ENCODE results near the gene CDK13.

CDK13 gene

DNA sequence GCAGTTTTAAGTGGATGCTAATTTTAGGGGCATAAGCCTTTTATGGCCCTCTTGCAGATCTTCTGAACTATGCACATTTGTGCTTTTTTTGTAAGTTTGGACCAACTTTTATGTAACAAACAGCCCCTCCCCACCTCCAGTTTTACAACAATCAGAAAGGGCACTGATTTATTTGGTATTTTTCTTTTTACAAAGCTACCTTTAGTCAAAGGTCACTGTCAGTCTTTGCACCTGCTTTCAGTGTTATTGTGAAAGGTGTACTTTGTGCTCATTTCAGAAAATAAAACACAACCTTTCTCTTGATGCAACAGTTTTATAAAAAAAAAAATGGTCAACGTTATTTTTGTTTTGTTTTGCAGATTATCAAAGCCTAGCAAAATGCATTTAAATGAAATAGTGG lies 145.2 kb downstream of the CDK13 start:
- Histone ChIP-seq H3K27ac (replicated peaks) (no peak overlapping the region), H3K27me3 (ENCODE audit: insufficient read depth, poor library complexity, severe bottlenecking) (no peaks in the 10 kb centered on the region), H3K4me3 (replicated peaks; ENCODE audit: insufficient read depth, low read length) (no peak overlapping the region)
- no peak for DNase-seq (ENCODE audit: low read depth in 1 of 2, low spot score in 1 of 2)
- TF ChIP-seq GABPA (IDR thresholded peaks at IDR 0.05; ENCODE audit: low read depth) = no peak
- no peak for TF ChIP-seq POLR2AphosphoS5 (IDR thresholded peaks at IDR 0.05; ENCODE audit: low read depth)
- TF ChIP-seq SPI1 (IDR thresholded peaks at IDR 0.05; ENCODE audit: borderline replicate concordance, low read depth) = no peak
- TF ChIP-seq, protein P1, sequence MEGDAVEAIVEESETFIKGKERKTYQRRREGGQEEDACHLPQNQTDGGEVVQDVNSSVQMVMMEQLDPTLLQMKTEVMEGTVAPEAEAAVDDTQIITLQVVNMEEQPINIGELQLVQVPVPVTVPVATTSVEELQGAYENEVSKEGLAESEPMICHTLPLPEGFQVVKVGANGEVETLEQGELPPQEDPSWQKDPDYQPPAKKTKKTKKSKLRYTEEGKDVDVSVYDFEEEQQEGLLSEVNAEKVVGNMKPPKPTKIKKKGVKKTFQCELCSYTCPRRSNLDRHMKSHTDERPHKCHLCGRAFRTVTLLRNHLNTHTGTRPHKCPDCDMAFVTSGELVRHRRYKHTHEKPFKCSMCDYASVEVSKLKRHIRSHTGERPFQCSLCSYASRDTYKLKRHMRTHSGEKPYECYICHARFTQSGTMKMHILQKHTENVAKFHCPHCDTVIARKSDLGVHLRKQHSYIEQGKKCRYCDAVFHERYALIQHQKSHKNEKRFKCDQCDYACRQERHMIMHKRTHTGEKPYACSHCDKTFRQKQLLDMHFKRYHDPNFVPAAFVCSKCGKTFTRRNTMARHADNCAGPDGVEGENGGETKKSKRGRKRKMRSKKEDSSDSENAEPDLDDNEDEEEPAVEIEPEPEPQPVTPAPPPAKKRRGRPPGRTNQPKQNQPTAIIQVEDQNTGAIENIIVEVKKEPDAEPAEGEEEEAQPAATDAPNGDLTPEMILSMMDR (IDR thresholded peaks at IDR 0.05; ENCODE audit: insufficient read depth, low read length) = no peak
- TF ChIP-seq, protein P2, sequence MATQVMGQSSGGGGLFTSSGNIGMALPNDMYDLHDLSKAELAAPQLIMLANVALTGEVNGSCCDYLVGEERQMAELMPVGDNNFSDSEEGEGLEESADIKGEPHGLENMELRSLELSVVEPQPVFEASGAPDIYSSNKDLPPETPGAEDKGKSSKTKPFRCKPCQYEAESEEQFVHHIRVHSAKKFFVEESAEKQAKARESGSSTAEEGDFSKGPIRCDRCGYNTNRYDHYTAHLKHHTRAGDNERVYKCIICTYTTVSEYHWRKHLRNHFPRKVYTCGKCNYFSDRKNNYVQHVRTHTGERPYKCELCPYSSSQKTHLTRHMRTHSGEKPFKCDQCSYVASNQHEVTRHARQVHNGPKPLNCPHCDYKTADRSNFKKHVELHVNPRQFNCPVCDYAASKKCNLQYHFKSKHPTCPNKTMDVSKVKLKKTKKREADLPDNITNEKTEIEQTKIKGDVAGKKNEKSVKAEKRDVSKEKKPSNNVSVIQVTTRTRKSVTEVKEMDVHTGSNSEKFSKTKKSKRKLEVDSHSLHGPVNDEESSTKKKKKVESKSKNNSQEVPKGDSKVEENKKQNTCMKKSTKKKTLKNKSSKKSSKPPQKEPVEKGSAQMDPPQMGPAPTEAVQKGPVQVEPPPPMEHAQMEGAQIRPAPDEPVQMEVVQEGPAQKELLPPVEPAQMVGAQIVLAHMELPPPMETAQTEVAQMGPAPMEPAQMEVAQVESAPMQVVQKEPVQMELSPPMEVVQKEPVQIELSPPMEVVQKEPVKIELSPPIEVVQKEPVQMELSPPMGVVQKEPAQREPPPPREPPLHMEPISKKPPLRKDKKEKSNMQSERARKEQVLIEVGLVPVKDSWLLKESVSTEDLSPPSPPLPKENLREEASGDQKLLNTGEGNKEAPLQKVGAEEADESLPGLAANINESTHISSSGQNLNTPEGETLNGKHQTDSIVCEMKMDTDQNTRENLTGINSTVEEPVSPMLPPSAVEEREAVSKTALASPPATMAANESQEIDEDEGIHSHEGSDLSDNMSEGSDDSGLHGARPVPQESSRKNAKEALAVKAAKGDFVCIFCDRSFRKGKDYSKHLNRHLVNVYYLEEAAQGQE (IDR thresholded peaks at IDR 0.05; ENCODE audit: insufficient replicate concordance, low read depth) = no peak

DNA sequence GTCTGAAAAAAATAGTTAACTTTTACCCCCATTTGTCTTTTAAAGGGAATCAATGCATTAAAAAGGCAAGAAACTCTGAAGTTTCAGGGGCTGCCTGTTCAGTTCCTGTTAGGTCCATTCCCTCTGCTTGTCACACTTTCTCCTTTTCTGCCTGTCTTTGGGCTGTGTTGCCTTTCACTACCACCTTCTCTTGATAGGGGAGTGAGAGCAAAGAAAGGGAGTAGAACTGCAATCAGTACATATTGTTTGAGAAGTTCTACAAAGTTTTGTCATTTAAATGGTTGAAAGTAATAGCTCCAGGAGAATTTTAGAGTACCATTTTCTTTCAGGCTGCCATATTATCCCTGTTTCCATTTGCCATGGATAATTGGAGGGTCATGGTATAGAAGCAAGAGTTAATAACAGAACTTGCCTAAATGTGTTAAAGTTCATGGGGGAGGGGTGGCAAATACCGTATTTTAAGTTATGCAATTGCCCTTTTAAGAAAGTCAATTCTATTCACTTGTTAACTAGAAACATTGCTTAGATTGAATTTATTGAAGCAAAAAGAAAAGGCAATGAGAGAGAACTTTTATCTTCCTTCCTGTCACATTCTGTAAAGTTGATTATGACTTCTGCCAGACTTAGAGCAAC lies 145.8 kb downstream of the CDK13 start:
- Histone ChIP-seq H3K27ac (replicated peaks) (no peak overlapping the region), H3K4me3 (replicated peaks; ENCODE audit: insufficient read depth, low read length) (no peak overlapping the region), H3K27me3 (ENCODE audit: insufficient read depth, poor library complexity, severe bottlenecking) (no peaks in the 10 kb centered on the region)
- DNase-seq (ENCODE audit: low read depth in 1 of 2, low spot score in 1 of 2) = no peak
- TF ChIP-seq, protein P1 (IDR thresholded peaks at IDR 0.05; ENCODE audit: insufficient read depth, low read length) = no peak

DNA sequence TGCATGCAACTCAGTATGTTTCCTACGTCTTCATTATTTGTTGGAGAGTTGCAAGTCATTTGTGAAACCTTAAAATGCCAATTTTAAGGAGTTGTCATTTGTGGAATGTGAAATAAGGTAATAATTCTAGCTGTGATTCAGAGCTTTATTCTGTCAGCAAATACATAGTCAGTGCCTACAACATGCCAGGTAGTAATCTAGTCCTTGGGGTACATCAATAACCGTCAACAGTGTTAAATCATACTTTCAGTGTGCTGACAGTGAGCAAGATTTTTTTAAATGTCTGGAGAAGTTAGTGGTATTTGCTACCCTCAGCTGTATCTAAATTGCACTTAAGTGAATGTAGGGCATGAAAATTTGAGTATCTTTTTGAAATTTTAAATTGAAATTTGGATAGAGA lies 147.7 kb downstream of the CDK13 start:
- DNase-seq (ENCODE audit: low read depth in 1 of 2, low spot score in 1 of 2) = no peak
- Histone ChIP-seq H3K27ac (replicated peaks) (no peak overlapping the region), H3K4me3 (replicated peaks; ENCODE audit: insufficient read depth, low read length) (no peak overlapping the region), H3K27me3 (ENCODE audit: insufficient read depth, poor library complexity, severe bottlenecking) (no peaks in the 10 kb centered on the region)
- no peak for TF ChIP-seq GABPA (IDR thresholded peaks at IDR 0.05; ENCODE audit: low read depth)
- TF ChIP-seq, protein P2 (IDR thresholded peaks at IDR 0.05; ENCODE audit: insufficient replicate concordance, low read depth) = no peak
- TF ChIP-seq SPI1 (IDR thresholded peaks at IDR 0.05; ENCODE audit: borderline replicate concordance, low read depth) = no peak
- TF ChIP-seq, protein P1 (IDR thresholded peaks at IDR 0.05; ENCODE audit: insufficient read depth, low read length) = no peak
- TF ChIP-seq POLR2AphosphoS5 (IDR thresholded peaks at IDR 0.05; ENCODE audit: low read depth) = no peak

DNA sequence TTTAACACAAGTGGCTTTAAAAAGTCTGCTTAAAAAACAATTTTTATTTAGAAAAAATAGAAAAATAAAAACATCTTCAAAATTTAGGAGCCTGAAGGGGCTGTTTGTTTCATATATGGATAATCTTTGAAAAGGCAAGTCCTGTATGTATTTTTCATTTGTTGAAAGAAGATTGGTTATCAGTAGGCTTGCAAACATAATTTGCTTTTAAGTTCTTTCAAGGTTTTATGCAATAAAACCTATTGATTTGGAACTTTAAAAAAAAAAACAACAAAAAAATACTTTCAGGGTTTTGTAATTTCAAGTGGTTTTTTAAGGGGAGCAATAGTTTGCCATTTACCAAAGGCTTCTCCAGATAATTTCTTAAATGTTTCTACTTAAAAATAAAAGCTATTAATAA lies 148.8 kb downstream of the CDK13 start:
- Histone ChIP-seq H3K4me3 (replicated peaks; ENCODE audit: insufficient read depth, low read length) (no peak overlapping the region), H3K27me3 (ENCODE audit: insufficient read depth, poor library complexity, severe bottlenecking) (no peaks in the 10 kb centered on the region), H3K27ac (replicated peaks) (no peak overlapping the region)
- TF ChIP-seq GABPA (IDR thresholded peaks at IDR 0.05; ENCODE audit: low read depth) (no peak), SPI1 (IDR thresholded peaks at IDR 0.05; ENCODE audit: borderline replicate concordance, low read depth) (no peak), POLR2AphosphoS5 (IDR thresholded peaks at IDR 0.05; ENCODE audit: low read depth) (no peak)
- TF ChIP-seq, protein P2 (IDR thresholded peaks at IDR 0.05; ENCODE audit: insufficient replicate concordance, low read depth) = no peak
- TF ChIP-seq, protein P1 (IDR thresholded peaks at IDR 0.05; ENCODE audit: insufficient read depth, low read length) = no peak
- DNase-seq (ENCODE audit: low read depth in 1 of 2, low spot score in 1 of 2) = no peak

Measured in HL-60 (cell line).